GM23338 (cell line): ENCODE results near the gene KCTD3. TPM values are rescaled to one million over a fixed set of nuclear protein-coding genes. Genes with fewer than 3 reads are reported as not detected.

ENCODE experiments used
- ATAC-seq: fragments of 200-7000 bp; cut with Tn5 transposase; 3 replicates; pipeline ENCODE4 v1.9.1; 2020
- DNase-seq: peaks from one replicate; pipeline ENCODE4 v3.0.0-alpha.2; 2015; ENCODE audit warnings: low spot score
- H2AFZ ChIP-seq: fragments of 200-600 bp; sonication (generic); 2 replicates; pipeline ENCODE4 v1.8.0; 2016; ENCODE audit warnings: antibody characterized with exemption, mild to moderate bottlenecking, moderate library complexity
- H3F3A ChIP-seq: fragments of 200-600 bp; sonication (generic); replicated peaks from 2 replicates; pipeline ENCODE4 v1.8.0; 2017; ENCODE audit warnings: antibody characterized with exemption, mixed run types, low read depth
- H3K27ac ChIP-seq: fragments of 200-600 bp; sonication (generic); 2 replicates; pipeline ENCODE4 v1.6.1; 2016; ENCODE audit warnings: low read depth
- H3K27me3 ChIP-seq: fragments of 200-600 bp; sonication (generic); 2 replicates; pipeline ENCODE4 v1.8.0; 2016; ENCODE audit warnings: mild to moderate bottlenecking, mixed run types, moderate library complexity; ENCODE audit not compliant: insufficient read depth
- H3K36me3 ChIP-seq: fragments of 200-600 bp; sonication (generic); 2 replicates; pipeline ENCODE4 v1.8.0; 2016; ENCODE audit warnings: mild to moderate bottlenecking; ENCODE audit not compliant: insufficient read depth
- H3K4me1 ChIP-seq: fragments of 200-600 bp; sonication (generic); 2 replicates; pipeline ENCODE4 v1.8.0; 2016; ENCODE audit warnings: mild to moderate bottlenecking, moderate library complexity; ENCODE audit not compliant: insufficient read depth
- H3K4me2 ChIP-seq: fragments of 200-600 bp; sonication (generic); 2 replicates; pipeline ENCODE4 v1.7.1; 2017; ENCODE audit warnings: mixed run types
- H3K4me3 ChIP-seq: fragments of 200-600 bp; sonication (generic); 2 replicates; pipeline ENCODE4 v1.6.1; 2016; ENCODE audit warnings: mixed run types
- H3K79me2 ChIP-seq: fragments of 200-600 bp; sonication (generic); replicated peaks from 2 replicates; pipeline ENCODE4 v1.8.0; 2017; ENCODE audit warnings: mild to moderate bottlenecking; ENCODE audit not compliant: insufficient read depth
- H3K9me2 ChIP-seq: fragments of 200-600 bp; sonication (generic); 2 replicates; pipeline ENCODE4 v1.8.0; 2017; ENCODE audit not compliant: insufficient read depth
- H4K20me1 ChIP-seq: fragments of 200-600 bp; sonication (generic); replicated peaks from 2 replicates; pipeline ENCODE4 v1.8.0; 2017; ENCODE audit warnings: mild to moderate bottlenecking; ENCODE audit not compliant: insufficient read depth
- H3K27ac Mint-ChIP-seq: 2 replicates; pipeline ENCODE4 v1.8.0; 2020; ENCODE audit warnings: inconsistent platforms, mild to moderate bottlenecking, moderate library complexity, mixed read lengths
- H3K27me3 Mint-ChIP-seq: 3 replicates; pipeline ENCODE4 v1.8.0; 2022; ENCODE audit warnings: low read depth, mild to moderate bottlenecking, moderate library complexity, mixed read lengths, inconsistent platforms; ENCODE audit not compliant: insufficient read depth, poor library complexity
- H3K36me3 Mint-ChIP-seq: 3 replicates; pipeline ENCODE4 v1.8.0; 2021; ENCODE audit warnings: low read depth, mild to moderate bottlenecking, inconsistent platforms, moderate library complexity, mixed read lengths
- H3K4me1 Mint-ChIP-seq: 3 replicates; pipeline ENCODE4 v1.8.0; 2020; ENCODE audit warnings: mild to moderate bottlenecking, inconsistent platforms, mixed read lengths
- H3K4me3 Mint-ChIP-seq: 3 replicates; pipeline ENCODE4 v1.8.0; 2021; ENCODE audit warnings: moderate library complexity, mild to moderate bottlenecking, inconsistent platforms, mixed read lengths
- H3K9me3 Mint-ChIP-seq: 3 replicates; pipeline ENCODE4 v1.8.0; 2020; ENCODE audit warnings: moderate library complexity, mild to moderate bottlenecking, inconsistent platforms, mixed read lengths
- CREB1 ChIP-seq: fragments of 250-450 bp; sonication (Bioruptor Pico); IDR thresholded peaks from 2 replicates; pipeline ENCODE4 v1.5.0; 2020; ENCODE audit warnings: low read depth, mild to moderate bottlenecking, moderate library complexity
- CTCF ChIP-seq, 2 experiments: fragments of 200-600 bp in 1 of 2; sonication (generic) in 1 of 2; conservative IDR thresholded peaks; 2 replicates each; pipeline versions ENCODE4 v1.5.1 to v1.6.1; 2016 to 2017; ENCODE audit warnings: antibody characterized with exemption in 2 of 2, low read depth in 2 of 2, mild to moderate bottlenecking in 2 of 2, moderate library complexity in 1 of 2
- ETS1 ChIP-seq: IDR thresholded peaks from 2 replicates; pipeline ENCODE4 v1.6.1; 2016; ENCODE audit warnings: antibody characterized with exemption
- EZH2 ChIP-seq: fragments of 200-600 bp; sonication (generic); IDR thresholded peaks from one replicate; pipeline ENCODE4 v1.8.0; 2017; ENCODE audit warnings: antibody characterized with exemption, mild to moderate bottlenecking, low read depth; ENCODE audit not compliant: unreplicated experiment
- EZH2phosphoT487 ChIP-seq: fragments of 200-600 bp; sonication (generic); IDR thresholded peaks from one replicate; pipeline ENCODE4 v1.8.1; 2018; ENCODE audit warnings: antibody characterized with exemption; ENCODE audit not compliant: unreplicated experiment
- JUNB ChIP-seq: IDR thresholded peaks from one replicate; pipeline ENCODE4 v1.6.1; 2016; ENCODE audit warnings: antibody characterized with exemption; ENCODE audit not compliant: unreplicated experiment
- NANOG ChIP-seq: IDR thresholded peaks from 2 replicates; pipeline ENCODE4 v1.6.1; 2016; ENCODE audit warnings: antibody characterized with exemption, borderline replicate concordance
- POLR2AphosphoS5 ChIP-seq: IDR thresholded peaks from 2 replicates; pipeline ENCODE4 v1.6.1; 2016; ENCODE audit warnings: antibody characterized with exemption, low read depth
- REST ChIP-seq: IDR thresholded peaks from one replicate; pipeline ENCODE4 v1.6.1; 2018; ENCODE audit warnings: antibody characterized with exemption; ENCODE audit not compliant: unreplicated experiment
- STAT1 ChIP-seq: IDR thresholded peaks from one replicate; pipeline ENCODE4 v1.6.1; 2016; ENCODE audit warnings: antibody characterized with exemption; ENCODE audit not compliant: unreplicated experiment
- ZNF114 ChIP-seq: fragments of 250-450 bp; sonication (Bioruptor Pico); IDR thresholded peaks from 2 replicates; pipeline ENCODE4 v1.5.0; 2020; ENCODE audit warnings: mild to moderate bottlenecking, moderate library complexity
- ZNF331 ChIP-seq: fragments of 250-450 bp; sonication (Bioruptor Pico); IDR thresholded peaks from 2 replicates; pipeline ENCODE4 v1.5.0; 2020; ENCODE audit warnings: low read depth, mild to moderate bottlenecking, moderate library complexity
- ZNF462 ChIP-seq: fragments of 250-450 bp; sonication (Bioruptor Pico); IDR thresholded peaks from 2 replicates; pipeline ENCODE4 v1.5.0; 2020; ENCODE audit warnings: mild to moderate bottlenecking, moderate library complexity
- polyA plus RNA-seq: library from polyadenylated mRNA; unstranded; fragments of >200 nt; fragmentation: Nextera tagmentation; extraction: Ambion mirVana; gene quantifications from 2 replicates; pipeline ENCODE4 v1.2.1, GENCODE V29; 2016
- total RNA-seq: library from RNA; depleted of rRNA; stranded (reverse); fragments of >200 nt; shearing (Covaris generic); gene quantifications from 2 replicates; pipeline ENCODE4 v1.2.3, GENCODE V29; 2014

KCTD3 gene
- total and polyA plus RNA-seq, 2 experiments from 2014 or later, result 29.4 to 60.3 TPM

- ATAC-seq (no peak), DNase-seq (no peak)
- Mint-ChIP-seq H3K4me1 (no peaks in the 10 kb centered on the region; the same call in 2 of the 3 replicates), H3K27me3 (no peaks in the 10 kb centered on the region), H3K36me3 (no peaks in the 10 kb centered on the region), H3K27ac (no peak overlapping the region), H3K4me3 (no peak overlapping the region), H3K9me3 (no peaks in the 10 kb centered on the region)
- Histone ChIP-seq H3K4me1 (no peaks in the 10 kb centered on the region), H2AFZ (no peak overlapping the region), H3K36me3 (no peaks in the 10 kb centered on the region), H3K27ac (no peak overlapping the region), H3K4me3 (no peak overlapping the region), H3K79me2 (no peaks in the 10 kb centered on the region), H3K4me2 (no peak overlapping the region), H3F3A (no peaks in the 10 kb centered on the region), H3K27me3 (no peaks in the 10 kb centered on the region), H3K9me2 (no peaks in the 10 kb centered on the region), H4K20me1 (no peaks in the 10 kb centered on the region)
- TF ChIP-seq ETS1 (no peak), ZNF462 (CRISPR knock-in tag) (no peak), REST (no peak), ZNF114 (CRISPR knock-in tag) (no peak), JUNB (no peak), NANOG (no peak), EZH2phosphoT487 (no peak), STAT1 (no peak), ZNF331 (CRISPR knock-in tag) (no peak), CTCF (conservative IDR thresholded peaks at IDR 0.05; ENCODE audit: low read depth in 2 of 2) (no peak), CREB1 (no peak), EZH2 (no peak), POLR2AphosphoS5 (no peak)
Observed at GRCh38 chr1:215521279-215521678, 45.8 kb upstream of the KCTD3 start.
